ENCODE data around the gene NFS1.

GRCh38 chr20:35681960-35682359 is 17.2 kb downstream of the NFS1 start:
- TF ChIP-seq EZH2 (IDR thresholded peaks at IDR 0.05; ENCODE audit: low read length, unreplicated experiment) (no peak), CTCF (conservative IDR thresholded peaks at IDR 0.05; ENCODE audit: low read depth, low read length) (no peak), EZH2phosphoT487 (IDR thresholded peaks at IDR 0.05; ENCODE audit: borderline replicate concordance, low read length) (no peak)

All from PC-3 (cell line).